ENCODE results near the gene TMEM212.

Gene TMEM212

DNA sequence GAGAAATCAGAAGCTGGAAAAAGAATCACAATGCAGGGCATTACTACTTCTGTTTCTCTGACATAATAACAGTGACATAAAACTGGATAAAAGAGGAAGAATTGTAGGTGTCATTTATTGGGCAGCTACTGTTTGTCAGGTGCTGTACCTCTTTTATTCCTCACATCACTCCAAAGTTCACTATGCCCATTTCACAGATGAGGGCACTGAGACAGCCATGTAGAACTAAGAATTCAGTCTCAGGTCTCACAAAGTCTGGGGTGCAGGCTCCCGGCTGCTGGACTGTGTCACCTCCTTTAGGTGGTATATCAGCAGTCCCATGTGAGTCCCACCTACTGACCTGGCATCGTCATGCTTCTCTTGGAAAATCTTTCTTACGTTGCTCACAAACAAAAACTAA is 20.8 kb downstream of the TMEM212 start:
- DNase-seq (ENCODE audit: low read depth), result no peak
- TF ChIP-seq, protein P1, sequence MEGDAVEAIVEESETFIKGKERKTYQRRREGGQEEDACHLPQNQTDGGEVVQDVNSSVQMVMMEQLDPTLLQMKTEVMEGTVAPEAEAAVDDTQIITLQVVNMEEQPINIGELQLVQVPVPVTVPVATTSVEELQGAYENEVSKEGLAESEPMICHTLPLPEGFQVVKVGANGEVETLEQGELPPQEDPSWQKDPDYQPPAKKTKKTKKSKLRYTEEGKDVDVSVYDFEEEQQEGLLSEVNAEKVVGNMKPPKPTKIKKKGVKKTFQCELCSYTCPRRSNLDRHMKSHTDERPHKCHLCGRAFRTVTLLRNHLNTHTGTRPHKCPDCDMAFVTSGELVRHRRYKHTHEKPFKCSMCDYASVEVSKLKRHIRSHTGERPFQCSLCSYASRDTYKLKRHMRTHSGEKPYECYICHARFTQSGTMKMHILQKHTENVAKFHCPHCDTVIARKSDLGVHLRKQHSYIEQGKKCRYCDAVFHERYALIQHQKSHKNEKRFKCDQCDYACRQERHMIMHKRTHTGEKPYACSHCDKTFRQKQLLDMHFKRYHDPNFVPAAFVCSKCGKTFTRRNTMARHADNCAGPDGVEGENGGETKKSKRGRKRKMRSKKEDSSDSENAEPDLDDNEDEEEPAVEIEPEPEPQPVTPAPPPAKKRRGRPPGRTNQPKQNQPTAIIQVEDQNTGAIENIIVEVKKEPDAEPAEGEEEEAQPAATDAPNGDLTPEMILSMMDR (IDR thresholded peaks at IDR 0.05; ENCODE audit: low read depth, low read length), result no peak
- no peak for TF ChIP-seq MYC (IDR thresholded peaks at IDR 0.05; ENCODE audit: low read depth, low read length)
- TF ChIP-seq, protein P2, sequence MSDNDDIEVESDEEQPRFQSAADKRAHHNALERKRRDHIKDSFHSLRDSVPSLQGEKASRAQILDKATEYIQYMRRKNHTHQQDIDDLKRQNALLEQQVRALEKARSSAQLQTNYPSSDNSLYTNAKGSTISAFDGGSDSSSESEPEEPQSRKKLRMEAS (IDR thresholded peaks at IDR 0.05; ENCODE audit: low read depth, low read length), result no peak
- no peak for TF ChIP-seq POLR2A (IDR thresholded peaks at IDR 0.05; ENCODE audit: extremely low read depth, insufficient read length)
- H3K4me3 ChIP-seq (ENCODE audit: low read depth, low read length), result no peak overlapping the region

DNA sequence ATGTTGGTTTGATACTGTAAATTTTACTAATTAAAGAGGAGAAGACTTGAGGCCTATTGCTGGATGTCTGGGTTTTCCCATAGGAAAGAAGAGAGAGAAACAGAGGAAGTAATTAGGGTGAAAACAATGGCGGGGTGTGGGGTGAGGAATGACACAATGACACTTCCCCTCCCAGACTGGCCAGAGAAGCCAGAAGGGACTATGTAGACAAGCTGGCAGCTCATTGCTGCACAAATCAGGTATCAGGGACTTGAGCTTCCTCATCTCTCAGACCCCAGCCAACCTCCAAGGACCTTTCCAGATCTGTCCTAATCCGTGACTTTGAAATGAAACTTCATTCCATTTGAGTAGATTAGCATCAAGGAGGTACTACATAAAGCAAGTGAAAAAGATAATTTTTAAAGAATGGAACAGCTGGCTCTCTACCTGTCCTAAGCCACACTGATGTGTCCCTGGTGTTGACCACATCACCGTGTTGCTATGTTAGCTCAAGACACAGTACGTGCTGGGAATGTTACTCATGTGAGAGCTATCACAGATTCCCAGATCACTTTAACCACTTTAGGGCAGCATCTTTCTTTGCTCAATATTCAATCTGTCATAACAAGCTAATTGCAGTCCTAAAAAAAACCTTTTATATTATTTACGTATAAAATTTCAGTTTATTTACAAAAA is 22.2 kb downstream of the TMEM212 start:
- TF ChIP-seq MYC (IDR thresholded peaks at IDR 0.05; ENCODE audit: low read depth, low read length) (no peak), POLR2A (IDR thresholded peaks at IDR 0.05; ENCODE audit: extremely low read depth, insufficient read length) (no peak)
- TF ChIP-seq, protein P1 (IDR thresholded peaks at IDR 0.05; ENCODE audit: low read depth, low read length), result no peak
- TF ChIP-seq, protein P2 (IDR thresholded peaks at IDR 0.05; ENCODE audit: low read depth, low read length), result no peak
- H3K4me3 ChIP-seq (ENCODE audit: low read depth, low read length), result no peak overlapping the region
- peak; percentile 48 for DNase-seq (ENCODE audit: low read depth)

DNA sequence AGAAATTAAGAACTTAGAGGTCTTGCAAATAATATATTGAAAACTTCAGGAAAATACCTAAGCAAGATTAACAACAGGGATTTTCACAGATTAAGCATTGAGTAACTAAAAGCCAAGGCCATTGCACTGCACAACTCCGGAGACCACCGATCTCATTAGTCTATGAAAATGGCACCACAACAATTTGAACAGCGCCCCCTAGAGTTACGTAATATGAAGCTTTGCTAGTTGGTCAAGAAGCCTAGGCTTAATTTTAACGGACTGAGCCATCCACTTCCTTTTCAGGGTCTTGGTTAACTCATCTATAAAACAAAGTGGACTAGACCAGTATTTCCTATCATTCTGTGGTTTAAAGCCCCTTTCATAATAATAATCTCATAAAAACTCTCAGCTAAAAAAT is 24.8 kb downstream of the TMEM212 start:
- peak; percentile 89 for DNase-seq (ENCODE audit: low read depth)
- TF ChIP-seq, protein P1 (IDR thresholded peaks at IDR 0.05; ENCODE audit: low read depth, low read length), result peak; percentile 30
- TF ChIP-seq, protein P2 (IDR thresholded peaks at IDR 0.05; ENCODE audit: low read depth, low read length), result no peak

DNA sequence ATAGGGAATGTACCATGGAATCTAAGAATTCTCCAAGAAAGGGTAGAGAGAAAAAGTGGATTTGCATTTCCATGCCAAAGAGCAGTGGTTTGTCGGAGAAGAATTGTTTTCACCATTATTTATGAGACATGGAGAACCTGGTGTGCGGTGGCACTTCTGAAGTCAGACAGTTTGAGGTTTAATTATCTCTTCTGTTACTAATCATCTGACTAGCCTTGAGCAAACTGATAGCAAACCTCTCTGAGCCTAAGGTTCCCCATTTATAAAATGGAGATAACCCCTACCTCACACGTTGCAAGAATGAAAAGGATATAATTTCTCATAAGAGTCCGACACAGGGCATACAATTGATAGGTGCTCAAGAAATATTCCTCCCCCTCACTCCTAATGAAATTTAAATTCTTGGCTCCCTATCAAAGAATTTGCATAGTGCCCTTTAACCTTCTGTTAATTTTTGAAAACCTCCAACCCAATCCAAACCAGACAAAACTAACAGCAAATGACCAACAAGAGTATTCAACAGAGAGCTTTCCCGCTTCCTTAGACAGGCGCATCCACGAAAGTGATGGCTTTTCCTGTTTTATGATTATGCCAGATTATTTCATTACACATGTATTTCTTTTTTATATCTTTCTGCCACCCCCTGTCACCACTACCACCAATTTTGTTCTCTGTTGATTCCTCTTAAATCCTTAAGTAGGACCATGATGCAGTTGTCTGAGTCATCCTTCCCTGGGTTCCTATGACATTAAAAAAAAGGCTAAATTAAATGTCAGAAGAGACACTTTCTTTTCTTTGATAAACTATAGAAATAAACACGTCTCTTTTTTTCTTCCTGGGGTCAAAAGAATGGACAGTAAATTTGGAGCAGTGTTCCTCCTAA is 28.5 kb downstream of the TMEM212 start:
- DNase-seq (ENCODE audit: low read depth), result no peak
- TF ChIP-seq, protein P1 (IDR thresholded peaks at IDR 0.05; ENCODE audit: low read depth, low read length), result no peak
- TF ChIP-seq, protein P2 (IDR thresholded peaks at IDR 0.05; ENCODE audit: low read depth, low read length), result no peak
- TF ChIP-seq MYC (IDR thresholded peaks at IDR 0.05; ENCODE audit: low read depth, low read length) (no peak), POLR2A (IDR thresholded peaks at IDR 0.05; ENCODE audit: extremely low read depth, insufficient read length) (no peak)
- no peak overlapping the region for H3K4me3 ChIP-seq (ENCODE audit: low read depth, low read length)

More for the DNA sequence above, 24.8 kb downstream of the TMEM212 start:
- no peak overlapping the region for H3K4me3 ChIP-seq (ENCODE audit: low read depth, low read length)

DNA sequence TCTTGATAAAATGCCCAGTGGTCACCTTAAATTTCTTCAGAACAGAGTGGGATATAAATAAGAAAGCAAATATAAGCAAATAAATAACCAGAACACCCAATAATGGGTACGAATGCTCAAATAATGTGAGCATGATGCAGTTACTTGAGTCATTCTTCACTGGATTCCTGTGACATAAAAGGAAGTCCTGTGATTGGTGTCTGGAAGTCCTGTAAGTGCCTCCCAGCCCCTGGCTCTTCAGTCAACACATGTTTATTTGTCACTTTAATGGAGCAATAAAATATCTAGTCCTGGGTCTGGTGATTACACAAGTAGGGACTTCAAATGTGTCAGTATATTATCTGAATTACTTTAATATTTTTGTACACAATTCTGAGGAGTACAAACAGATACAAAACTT is 30.4 kb downstream of the TMEM212 start:
- no peak overlapping the region for H3K4me3 ChIP-seq (ENCODE audit: low read depth, low read length)
- no peak for DNase-seq (ENCODE audit: low read depth)
- no peak for TF ChIP-seq POLR2A (IDR thresholded peaks at IDR 0.05; ENCODE audit: extremely low read depth, insufficient read length)

DNA sequence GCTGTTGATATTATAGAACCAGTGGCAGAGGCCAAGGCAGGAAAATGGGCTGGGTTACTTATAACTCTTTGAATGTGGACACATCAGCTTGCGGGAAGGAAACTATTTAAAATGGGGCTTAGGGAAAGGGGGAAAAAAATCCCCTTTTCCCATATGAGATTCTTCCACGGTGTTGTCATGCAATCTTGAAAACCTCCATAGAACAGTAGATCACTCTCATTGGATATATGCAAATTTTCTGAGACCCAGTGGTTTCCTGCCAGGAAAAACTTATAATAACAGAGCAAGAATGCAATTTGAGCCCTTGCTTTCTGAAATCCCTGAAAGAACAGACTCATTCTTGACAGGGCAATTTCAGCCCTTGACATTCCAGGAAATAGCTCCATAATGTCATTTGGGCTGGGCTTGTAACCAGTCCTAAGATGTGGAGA is 31.1 kb downstream of the TMEM212 start:
- TF ChIP-seq, protein P2 (IDR thresholded peaks at IDR 0.05; ENCODE audit: low read depth, low read length), result no peak
- TF ChIP-seq, protein P1 (IDR thresholded peaks at IDR 0.05; ENCODE audit: low read depth, low read length), result no peak
- TF ChIP-seq MYC (IDR thresholded peaks at IDR 0.05; ENCODE audit: low read depth, low read length) (no peak), POLR2A (IDR thresholded peaks at IDR 0.05; ENCODE audit: extremely low read depth, insufficient read length) (no peak)
- no peak for DNase-seq (ENCODE audit: low read depth)

More for the DNA sequence above, 31.1 kb downstream of the TMEM212 start:
- H3K4me3 ChIP-seq (ENCODE audit: low read depth, low read length), result no peak overlapping the region

Data from NB4 (cell line).